NCI-H82 treated with DMSO at 0.1 percent for 48 hours (cell line): Measurements from ENCODE around the gene CD4.
A peak's percentile ranks its signal among the peaks of the same experiment; 100 is the strongest.
"Not testable (repeated sequence)": the region's sequence is repeated elsewhere in the genome, so short reads cannot be mapped to it uniquely, and the experiment has no call there.

ENCODE experiments used
- DNase-seq: peaks from one replicate; lab custom pipeline; 2025; ENCODE audit not compliant: unreplicated experiment; lab: John Stamatoyannopoulos, UW

CD4 gene

DNA sequence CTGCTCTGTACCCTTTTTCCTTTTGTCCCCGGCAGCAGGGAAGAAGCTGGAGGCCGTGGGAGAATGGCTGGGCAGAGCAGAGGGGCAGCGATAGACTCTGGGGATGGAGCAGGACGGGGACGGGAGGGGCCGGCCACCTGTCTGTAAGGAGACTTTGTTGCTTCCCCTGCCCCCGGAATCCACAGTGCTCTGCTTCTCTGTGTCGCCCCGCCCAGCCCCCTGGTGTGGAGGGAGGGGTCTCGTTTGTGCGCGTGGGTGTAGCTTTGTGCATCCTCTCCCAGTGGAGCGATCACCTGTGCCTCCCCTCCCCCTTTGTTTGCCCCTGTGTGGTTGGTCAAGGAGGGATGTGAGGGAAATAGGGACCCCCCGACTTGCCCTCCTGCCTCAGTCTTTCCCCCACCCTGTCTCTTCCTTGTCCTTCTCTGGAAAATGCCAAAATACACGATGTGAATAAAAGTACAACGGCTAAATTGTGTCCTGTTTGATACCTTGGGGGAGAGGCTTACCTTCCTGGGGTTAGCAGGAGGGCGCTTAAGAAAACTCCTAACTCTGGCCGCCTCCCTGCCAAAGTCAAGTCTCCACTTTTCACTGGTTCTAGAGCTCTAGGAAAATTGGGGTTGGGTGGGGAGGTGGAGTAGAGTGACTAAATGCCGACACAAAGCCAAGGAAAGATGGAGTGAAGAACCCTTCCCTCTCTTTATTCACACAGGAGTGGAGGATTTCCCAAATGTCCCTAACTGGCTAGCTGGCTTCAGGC is 77.0 kb downstream of the CD4 start:
- no peak for DNase-seq

DNA sequence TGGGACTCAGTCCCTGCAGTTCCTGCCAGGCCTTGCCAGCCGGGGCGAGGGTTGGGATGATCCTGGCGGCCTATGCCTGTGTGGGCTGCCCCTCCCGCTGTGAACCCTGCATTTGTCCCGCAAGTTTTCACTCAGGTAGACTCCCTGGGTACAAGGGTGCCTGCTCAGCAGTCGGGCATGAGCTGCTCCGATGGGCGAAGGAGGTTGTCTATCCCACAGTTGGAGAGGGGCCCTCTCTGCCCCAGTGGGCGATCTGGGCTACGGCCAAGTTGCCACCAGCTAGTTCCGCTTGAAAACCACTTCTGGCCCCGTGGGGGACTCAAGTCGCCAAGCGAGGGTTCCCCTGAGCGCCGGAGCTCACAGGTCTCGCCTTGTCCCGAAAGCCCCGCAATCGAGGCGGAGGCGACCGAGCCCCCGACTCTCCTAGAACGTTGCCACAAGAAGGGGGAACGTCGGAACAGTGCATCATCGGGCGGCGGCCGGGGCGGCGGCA is 77.6 kb downstream of the CD4 start:
- no peak for DNase-seq

DNA sequence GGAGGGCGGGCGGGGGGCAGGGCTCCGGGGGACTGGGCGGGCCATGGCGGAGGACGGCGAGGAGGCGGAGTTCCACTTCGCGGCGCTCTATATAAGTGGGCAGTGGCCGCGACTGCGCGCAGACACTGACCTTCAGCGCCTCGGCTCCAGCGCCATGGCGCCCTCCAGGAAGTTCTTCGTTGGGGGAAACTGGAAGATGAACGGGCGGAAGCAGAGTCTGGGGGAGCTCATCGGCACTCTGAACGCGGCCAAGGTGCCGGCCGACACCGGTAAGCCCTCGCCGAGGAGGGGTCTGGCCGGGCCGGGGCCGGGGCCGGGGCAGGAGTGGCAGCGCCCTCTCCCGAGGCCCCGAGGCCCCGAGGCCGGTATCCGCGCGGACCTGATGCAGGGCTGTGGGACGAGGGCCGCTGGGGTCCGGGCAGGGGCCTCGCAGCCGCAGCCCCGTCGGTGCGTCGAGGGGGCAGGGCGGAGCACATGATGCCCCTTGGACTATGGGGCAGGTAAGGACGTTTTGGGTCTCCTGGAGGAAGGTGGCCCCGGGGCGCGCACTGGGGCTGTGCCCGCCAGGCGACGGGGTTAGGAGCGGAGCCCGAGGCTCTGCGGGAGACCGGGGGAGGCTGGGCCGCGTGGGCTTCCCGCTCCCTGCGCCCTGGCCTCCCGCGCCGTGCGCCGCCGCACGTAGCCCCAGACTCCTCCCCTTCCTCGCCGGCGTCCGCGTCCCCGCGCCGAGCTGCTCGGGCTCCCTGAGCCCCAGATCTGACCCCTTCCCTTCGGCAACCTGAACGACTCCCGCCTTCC is 78.3 kb downstream of the CD4 start, which contains the start of gene TPI1:
TSS of gene TPI1 (plus strand) at position 119 of the 798 bp plus-strand sequence. CDS start at position 155, 36 bp downstream.
- peak; percentile 77 for DNase-seq

GRCh38 chr12:6868211-6869048 is 79.1 kb downstream of the CD4 start:
- no peak for DNase-seq

GRCh38 chr12:6869049-6870021 is 80.0 kb downstream of the CD4 start:
- DNase-seq, result peak; percentile 66

DNA sequence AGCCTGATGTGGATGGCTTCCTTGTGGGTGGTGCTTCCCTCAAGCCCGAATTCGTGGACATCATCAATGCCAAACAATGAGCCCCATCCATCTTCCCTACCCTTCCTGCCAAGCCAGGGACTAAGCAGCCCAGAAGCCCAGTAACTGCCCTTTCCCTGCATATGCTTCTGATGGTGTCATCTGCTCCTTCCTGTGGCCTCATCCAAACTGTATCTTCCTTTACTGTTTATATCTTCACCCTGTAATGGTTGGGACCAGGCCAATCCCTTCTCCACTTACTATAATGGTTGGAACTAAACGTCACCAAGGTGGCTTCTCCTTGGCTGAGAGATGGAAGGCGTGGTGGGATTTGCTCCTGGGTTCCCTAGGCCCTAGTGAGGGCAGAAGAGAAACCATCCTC is 81.0 kb downstream of the CD4 start:
- DNase-seq, result not testable (repeated sequence)
